GM21381 (cell line): ENCODE data around the gene FTH1.

ENCODE experiments used
- ATAC-seq: cut with Tn5 transposase; IDR thresholded peaks from one replicate; pipeline ENCODE4 v1.9.1; 2021; ENCODE audit warnings: mild to moderate bottlenecking, moderate library complexity; ENCODE audit not compliant: unreplicated experiment

FTH1 gene

DNA sequence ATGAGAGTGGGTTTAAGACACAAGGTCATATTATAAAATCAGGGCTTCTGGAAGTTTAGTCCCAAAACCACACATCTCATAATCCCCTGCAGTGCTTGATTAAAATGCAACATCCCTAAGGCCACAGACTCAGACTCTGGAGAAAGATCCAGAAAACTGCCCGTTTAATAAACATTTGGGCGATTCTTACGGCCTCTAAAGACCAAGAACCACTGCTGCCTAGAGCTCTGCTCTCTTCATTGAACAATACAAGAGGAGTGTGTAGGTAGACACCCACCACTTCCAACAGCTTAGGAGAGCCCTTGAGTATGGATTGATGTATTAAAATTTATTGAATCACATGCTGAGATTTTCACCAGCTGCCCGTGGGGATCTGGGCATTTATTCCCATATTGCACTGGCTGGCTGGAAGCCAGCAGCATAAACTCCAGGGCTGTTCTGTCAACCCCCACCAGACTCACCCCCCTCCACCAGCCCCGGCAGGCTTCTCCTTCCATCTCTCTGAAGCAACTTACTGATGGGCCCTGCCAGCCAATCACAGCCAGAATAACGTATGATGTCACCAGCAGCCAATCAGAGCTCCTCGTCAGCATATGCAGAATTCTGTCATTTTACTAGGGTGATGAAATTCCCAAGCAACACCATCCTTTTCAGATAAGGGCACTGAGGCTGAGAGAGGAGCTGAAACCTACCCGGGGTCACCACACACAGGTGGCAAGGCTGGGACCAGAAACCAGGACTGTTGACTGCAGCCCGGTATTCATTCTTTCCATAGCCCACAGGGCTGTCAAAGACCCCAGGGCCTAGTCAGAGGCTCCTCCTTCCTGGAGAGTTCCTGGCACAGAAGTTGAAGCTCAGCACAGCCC is 18.0 kb downstream of the FTH1 start:
- ATAC-seq: no peak

DNA sequence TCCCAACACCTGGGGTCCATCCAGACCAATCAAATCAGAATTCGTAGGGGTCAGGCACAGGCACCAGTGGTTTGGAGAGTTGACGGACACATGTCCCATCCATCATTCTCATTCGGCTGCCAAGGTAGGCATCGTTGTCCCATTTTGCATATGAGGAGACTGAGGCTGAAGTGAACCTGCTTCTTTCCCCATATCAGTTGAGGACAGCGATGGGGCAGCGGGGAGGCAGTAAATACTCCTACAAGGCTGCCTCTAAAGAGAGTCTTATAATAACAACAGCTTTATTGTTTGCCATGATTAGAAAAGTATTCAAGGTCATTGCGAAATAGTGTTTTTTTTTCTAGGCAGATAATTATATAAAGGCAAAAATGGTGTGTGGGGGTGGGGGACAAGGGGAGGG is 18.9 kb downstream of the FTH1 start:
- no peak for ATAC-seq

DNA sequence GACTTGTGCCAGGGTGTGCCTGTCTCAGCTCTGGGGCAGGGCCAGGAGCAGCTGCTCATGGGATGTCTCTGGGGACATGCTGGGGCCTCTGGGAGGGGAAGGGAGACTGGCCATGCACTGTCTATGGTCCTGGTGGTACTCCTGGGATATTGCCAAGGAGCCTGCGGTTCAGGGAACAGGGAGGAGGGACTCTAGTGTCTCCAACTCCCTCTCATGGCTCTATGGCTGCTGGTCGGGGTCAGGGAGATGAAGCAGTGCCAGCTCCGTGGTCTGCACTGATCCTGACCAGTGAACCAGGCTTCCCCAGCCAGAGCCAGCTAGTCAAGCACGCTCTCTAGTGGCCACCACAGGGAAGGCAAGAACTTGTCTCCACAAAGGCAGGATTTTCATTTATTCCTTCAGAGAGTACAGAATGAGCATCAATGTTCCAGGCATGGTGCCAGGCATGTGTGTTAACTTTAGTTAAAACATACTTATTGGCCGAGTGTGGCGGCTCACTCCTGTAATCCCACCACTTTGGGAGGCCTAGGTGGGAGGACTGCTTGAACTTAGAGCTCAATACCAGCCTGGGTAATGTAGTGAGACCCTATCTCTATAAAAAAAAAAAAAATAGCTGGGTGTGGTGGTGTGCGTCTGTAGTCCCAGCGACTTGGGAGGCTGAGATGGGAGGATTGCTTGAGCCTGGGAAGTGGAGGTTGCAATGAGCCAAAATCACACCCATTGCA is 19.8 kb downstream of the FTH1 start:
- no peak for ATAC-seq

DNA sequence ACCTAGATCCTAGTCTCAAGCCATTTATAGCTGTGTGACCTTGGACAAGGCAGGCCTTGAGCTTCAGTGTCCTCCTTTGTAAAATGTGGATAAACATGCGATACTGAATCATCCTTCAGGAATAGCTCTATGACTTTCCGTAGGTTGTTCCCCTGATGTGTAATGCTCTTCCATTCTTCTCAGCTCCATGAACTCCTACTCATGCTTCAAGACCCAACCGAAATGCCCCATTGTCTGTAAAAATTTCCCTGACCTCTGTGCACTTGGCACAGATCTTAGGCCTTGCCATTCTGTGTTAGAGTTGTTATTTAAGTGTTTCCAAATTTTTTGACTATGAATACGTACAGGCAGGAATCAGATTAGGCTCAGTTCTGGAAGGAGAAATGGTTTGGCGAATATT is 20.5 kb downstream of the FTH1 start:
- ATAC-seq: no peak

DNA sequence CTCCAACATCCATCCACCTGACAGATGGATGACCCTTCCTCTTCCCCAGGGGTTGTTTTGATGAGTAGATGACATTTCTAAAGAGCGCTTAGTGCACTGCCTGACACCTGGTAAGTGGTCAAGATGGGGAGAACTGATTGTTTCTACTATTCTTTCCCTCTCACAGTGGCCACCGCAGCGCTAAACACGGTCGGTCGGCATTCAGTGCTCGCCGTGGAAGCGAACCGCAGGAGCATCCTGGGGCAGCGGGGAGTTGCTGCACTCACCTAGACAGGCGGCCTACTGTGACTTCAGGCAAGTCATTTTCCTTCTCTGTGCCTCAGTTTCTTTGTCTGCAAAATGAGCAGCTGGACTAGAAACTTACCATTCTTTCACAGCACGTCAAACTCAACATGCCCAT is 22.2 kb downstream of the FTH1 start:
- no peak for ATAC-seq

DNA sequence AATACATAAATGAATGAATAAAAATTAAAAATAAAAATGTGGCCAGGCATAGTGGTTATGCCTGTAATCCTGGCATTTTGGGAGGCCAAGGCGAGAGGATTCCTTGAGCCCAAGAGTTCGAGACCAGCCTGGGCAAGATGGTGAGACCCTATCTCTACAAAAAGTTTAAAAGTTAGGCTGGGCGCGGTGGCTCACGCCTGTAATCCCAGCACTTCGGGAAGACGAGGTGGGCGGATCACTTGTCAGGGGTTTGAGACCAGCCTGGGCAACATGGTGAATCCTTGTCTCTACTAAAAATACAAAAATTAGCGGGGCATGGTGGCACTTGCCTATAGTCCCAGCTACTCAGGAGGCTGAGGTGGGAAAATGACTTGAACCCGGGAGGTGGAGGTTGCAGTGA is 27.0 kb downstream of the FTH1 start:
- no peak for ATAC-seq

DNA sequence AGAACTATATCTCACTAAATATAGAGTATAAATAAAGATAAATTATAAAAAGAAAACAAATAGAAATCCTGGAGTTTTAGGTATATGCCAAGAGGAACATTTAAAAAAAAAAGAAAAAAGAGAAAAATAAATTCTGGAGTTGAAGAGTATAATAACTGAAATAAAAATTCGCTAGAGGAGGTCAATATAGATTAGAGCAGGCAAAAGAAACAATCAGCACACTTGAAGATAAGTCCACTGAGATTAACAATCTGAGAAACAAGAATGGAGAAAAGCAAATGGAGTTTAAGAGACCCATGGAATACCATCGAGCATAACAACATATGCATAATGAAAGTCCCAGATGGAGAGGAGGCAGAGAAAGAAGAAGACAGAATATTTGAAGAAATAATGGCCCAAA is 31.6 kb downstream of the FTH1 start:
- ATAC-seq: no peak

DNA sequence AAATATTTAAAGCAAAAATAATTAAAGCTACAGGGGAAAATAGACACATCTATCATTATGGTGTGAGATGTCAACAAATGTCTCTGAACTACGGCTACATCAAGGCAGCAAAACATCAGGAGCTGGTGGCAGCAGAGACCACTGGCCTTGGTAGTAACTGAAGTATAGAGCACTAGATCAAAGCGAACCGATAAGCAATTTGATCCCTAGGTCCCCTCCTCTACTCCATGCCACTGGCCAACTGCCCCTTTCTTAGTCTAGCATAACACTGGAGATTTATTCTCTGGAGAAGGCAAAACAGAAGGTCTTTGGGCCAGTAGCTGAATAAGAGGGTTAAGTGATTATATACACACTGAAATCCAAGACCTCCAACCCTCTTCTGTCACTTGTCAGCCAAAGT is 36.5 kb downstream of the FTH1 start:
- ATAC-seq: no peak

DNA sequence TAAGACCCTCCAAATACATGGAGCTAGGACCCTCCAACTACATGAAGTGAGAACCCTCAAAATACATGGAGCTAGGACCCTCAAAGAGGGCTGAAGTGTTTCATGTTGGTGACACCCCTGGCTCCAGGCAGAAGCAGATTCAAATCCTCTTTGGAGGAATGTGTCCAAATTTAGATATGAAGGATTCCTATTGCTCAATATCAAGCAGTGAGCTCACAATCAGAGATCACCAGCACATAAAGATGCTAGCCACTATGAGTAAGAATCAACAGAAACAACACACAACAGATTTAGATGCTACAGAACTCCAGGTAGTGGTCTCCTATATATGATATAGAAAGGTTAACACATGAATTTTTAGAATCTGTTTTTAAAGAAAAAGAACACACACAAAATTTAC is 38.8 kb downstream of the FTH1 start:
- ATAC-seq: no peak

DNA sequence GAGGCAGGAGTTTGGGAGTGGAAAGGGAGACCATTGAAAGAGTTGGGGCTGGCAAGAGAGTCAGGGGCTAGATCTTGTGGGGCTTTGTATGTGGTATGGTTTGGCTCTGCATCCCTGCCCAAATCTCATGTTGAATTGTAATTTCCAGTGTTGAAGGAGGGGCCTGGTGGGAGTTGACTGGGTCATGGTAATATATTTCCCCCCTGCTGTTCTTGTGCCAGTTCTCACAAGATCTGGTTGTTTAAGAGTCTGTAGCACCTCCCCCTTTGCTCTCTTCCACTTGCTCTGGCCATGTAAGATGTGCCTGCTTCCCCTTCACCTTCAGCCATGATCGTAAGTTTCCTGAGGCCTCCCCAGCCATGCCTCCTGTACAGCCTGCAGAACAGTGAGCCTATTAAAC is 39.9 kb downstream of the FTH1 start:
- ATAC-seq: no peak

DNA sequence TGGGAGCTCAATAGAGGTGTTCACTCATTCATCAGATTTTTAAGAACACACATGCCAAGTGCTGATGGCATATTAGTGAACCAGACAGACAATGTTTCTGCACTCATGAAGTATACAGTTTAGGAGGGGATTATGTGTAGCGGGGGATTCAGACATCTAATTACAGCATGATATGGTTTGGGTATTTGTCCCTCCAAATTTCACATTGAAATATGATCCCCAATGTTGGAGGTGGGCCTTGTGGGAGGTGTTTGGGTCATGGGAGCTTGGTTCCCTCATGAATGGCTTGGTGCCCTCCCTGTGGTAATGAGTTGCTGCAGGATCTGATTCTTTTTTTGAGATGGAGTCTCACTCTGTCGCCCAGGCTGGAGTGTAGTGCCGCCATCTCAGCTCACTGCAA is 41.2 kb downstream of the FTH1 start:
- ATAC-seq: no peak

DNA sequence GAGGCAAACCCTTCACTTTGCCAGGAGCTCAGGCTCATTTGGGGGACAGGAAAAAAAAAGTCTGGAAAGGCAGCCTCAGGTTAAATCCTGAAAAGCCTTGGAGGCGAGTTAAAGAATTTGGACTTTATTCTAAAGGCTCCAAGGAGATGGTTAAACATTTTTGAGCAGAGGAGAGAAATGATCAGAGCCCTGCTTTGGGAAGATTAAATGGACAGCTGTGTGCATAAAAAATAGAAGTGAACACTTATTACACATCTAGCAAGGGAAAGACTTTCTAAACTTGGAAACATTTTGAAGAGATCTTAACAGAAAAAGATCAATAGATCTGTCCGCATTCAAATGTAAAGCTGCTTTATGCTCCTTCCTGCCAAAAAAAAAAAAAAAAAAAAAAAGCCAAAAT is 41.7 kb downstream of the FTH1 start:
- no peak for ATAC-seq

DNA sequence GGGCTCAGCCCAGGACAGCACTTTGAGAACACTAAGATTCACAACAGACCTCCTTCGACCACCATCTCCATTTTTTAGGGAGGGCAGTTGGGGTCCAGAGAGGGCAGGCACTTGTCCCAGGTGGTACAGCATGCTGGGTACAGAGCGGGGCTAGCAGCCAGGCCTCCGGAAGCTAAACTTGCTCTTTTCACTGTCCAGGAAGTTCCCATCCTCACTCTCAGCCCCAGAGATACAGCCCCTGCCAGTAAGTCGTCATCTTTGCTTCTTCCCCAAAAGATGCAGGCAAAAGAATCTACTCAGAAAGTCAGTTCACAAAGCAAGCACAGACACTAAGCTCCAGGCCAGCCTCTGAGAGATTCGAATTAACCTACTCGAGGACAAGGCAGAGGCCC is 43.4 kb downstream of the FTH1 start:
- no peak for ATAC-seq

DNA sequence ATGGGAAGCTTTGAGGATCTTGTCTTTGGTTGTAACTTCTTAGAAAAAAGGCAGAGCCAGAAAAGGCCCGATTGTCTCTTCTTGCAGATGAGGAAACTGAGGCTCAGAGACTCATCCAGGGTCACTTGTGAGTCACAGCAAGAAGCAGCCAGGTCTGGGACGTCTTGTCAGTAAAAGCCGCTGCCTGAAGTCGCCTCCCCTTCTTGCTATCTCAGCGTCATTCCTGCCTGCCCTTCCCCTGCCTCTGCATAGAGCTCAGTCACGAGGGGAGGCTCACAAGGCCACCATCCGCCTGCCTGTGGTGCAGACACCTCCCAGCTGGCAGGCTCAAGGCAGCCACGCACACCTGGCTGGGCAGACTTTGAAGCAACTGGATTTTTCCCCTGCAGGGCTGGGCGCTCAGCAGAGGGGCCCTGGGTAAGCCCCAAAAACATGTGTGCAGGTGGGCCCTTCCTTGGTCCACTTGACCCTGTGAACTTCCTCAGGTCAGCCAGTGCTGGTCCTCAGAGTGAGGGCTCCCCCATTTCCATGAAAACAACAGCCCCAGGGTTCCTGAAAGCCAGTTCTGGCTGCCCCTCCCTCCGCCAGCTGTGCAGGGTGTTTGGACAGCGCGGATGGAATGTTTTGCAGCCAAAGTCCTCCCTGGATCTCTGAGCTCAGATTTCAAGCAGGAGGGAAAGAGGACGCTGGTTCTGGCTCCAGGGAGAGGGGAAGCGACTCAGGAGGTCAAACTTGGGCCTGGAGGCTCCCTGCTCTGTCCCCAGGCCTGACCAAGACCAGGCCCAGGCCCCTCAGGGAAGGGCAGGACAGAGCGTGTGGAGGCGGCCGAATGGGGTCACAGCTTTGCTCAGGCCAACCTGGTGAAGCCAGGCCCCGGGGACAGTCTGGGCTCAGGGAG is 44.0 kb downstream of the FTH1 start:
- ATAC-seq: no peak

DNA sequence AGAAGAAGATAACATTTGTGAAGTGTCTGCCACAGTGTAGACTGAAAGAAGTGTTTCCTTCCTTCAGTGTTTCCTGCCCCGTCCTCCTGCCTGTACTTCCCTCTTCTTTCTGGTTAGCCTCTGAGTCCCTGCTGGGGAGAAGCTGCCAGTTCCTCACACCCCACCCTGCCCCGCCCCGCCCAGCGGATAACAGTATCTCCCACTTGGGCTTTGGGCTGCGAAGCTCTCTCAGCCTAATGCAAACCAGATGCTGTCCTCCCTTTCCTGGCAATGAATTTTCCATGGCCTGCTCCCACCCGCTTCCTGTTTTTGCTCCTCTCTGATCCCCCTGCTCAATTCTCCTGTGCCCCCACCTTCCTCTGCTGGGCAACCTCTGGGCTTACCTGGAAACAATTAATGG is 44.9 kb downstream of the FTH1 start:
- ATAC-seq: no peak

DNA sequence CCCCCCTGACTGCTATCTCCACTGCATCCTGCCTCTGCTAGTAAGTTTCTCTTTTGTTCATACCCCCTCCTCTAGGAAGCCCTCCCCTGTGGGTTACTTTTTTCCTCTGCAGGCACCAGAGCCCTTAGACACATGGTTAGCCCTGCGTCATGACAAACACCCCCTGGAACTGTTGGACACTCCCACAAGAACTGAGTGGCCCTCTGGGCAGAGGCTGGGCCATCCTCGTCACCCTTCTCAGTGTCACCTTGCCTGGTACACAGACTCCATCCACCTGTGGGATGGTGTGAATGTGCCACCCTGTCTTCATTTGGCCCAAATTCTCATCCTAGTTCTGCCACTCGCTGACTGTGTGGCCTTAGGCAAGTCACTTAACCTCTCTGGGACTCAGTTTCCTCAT is 46.0 kb downstream of the FTH1 start:
- no peak for ATAC-seq

DNA sequence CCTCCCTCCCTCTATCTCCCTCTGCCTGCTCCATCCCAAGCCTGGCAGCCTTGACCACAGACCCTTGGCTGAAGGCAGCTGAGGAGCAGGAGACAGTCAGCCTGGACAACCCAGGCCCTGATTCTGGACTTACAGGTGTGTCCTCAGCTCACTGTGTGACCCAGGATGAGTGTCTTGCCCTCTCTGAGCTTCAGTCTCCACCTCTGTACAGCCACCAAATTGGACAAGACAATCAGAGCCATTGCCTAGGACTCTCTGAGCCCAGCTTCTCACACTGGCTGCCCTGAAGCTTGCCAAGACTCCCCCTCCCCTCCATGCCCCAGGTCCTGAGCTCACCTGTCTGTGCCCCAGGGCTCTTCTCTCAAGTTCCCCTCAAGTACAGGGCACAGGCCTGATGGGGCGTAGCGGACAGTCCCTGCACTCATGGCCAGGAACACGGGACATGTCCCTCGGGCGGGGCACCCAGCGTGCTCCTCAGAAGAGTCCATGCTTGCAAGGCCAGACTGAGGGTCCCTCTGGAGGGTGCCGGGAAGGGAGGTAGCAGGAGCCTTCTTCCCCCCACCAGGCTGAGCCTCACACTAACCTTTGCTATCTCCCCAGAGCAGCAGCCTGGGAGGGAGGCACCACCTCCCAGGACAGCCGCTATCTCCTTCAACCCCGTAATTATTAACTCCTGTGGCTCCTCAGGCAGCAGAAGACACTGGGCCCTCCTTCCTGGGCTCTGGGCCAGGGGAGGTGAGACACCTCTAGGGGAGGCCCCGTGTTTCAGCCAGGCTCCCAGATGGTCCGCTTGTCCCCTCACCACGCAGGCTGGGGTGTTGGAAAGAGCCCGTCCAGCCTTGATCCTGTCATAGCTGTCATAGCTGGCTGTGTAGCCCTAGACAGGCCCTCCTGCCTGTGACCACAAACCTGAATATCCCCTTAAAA is 47.5 kb downstream of the FTH1 start:
- no peak for ATAC-seq

DNA sequence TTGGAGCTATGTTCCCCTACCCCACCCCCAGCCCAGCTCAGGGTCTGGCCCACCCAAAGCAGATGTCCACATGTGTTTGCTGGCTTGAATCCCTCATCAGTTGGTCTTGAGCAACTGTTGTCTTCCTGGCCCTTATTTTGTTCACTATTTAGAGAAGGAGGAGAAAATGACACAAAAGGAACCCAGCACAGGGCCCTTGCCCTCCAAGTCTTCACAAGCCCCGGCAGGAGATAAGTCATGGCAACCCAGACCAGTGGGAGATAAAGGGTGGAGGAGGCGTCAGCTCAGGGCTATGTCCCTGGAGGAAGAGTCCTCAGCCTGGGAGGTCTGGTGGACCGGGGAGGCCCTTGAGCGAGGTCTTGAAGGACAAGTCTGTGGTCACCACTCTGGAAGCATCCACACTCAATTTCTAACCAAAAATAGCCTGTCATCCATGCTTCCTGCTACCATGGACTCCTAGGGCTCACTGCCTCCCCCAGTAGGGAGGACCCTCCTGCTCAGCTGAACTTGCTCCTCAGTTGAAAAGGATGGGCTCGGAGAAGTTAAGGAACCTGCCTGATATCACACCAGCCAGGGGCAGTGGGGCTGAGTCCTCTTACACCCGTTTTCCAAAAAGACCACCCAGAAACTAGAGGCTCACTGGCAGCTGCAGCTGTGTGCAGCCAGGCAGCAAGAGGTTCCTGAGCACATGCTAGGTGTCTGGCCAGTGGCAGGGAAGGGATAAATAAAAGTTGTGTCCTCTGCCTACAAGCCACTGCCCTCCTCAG is 48.3 kb downstream of the FTH1 start:
- ATAC-seq: no peak

DNA sequence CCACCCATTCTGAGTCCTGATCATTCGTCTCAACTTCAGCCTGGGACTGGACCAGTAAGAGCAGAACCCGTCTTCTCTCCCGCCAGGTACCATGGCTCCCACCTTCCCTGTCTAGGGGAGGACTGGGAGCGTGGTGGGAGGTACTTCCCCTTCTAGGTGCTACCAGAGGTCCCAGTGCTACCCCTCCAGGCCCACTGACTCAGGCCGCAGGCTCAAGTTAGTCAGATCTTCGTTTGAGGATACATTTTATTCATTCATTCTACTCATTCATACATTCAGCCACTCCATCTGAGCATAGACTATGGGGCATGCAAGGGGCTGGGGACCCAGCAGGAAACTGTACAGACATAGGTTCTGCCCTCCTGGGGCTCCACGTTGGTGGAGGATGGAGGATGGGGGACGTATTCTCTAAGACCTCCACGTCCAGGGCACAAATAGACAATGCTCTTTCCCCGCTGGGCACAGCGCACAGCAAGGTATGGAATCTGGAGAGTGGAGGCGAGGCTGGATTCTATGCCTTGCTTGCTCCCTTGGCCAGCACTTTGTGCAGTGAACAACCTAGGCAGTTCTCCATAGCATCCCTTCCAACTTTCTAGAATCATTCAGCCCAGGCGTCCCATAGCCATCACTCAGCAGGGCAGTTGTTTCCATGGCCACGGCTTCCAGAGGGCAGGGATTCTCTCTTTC is 49.0 kb downstream of the FTH1 start:
- ATAC-seq: no peak
